OCI-LY7 (cell line): ENCODE measurements around the gene CYP8B1. TPM values are rescaled to one million over a fixed set of nuclear protein-coding genes. Genes with fewer than 3 reads are reported as not detected.

ENCODE experiments used
- BruUV-seq: library from RNA; stranded (reverse); fragments of 400-500 nt; replicated peaks from 2 replicates; lab custom pipeline; 2021; lab: Mats Ljungman, UMichigan
- CTCF ChIA-PET: fragments of 300-600 bp; sonication (Branson Sonifier 250); formaldehyde crosslinking; loops from one replicate; lab custom pipeline; 2022; ENCODE audit warnings: antibody characterized with exemption; ENCODE audit not compliant: unreplicated experiment; lab: Charles Lee
- POLR2A ChIA-PET: fragments of 300-600 bp; sonication (Branson Sonifier 250); formaldehyde crosslinking; loops from one replicate; lab custom pipeline; 2022; ENCODE audit warnings: antibody characterized with exemption; lab: Charles Lee
- DNase-seq: peaks from one replicate; pipeline ENCODE4 v3.0.0-alpha.2; 2015; ENCODE audit warnings: low spot score
- H2AFZ ChIP-seq: fragments of 200-600 bp; sonication (generic), shearing (Covaris generic); 2 replicates; pipeline ENCODE4 v1.6.1; 2014; ENCODE audit warnings: mild to moderate bottlenecking, antibody characterized with exemption, low read length, moderate library complexity
- H3K27ac ChIP-seq: fragments of 200-600 bp; sonication (generic); 2 replicates; pipeline ENCODE4 v1.5.1; 2014; ENCODE audit warnings: mixed run types, low read depth, mild to moderate bottlenecking, moderate library complexity, low read length, inconsistent platforms; ENCODE audit not compliant: poor library complexity, severe bottlenecking
- H3K36me3 ChIP-seq: fragments of 200-600 bp; sonication (generic); 2 replicates; pipeline ENCODE4 v1.6.1; 2014; ENCODE audit warnings: mild to moderate bottlenecking, antibody characterized with exemption, low read length, moderate library complexity, mixed read lengths; ENCODE audit not compliant: insufficient read depth
- H3K4me1 ChIP-seq: fragments of 200-600 bp; sonication (generic); 2 replicates; pipeline ENCODE4 v1.5.1; 2014; ENCODE audit warnings: mild to moderate bottlenecking, low read length; ENCODE audit not compliant: insufficient read depth, poor library complexity, severe bottlenecking
- H3K4me2 ChIP-seq: fragments of 200-600 bp; sonication (generic); 2 replicates; pipeline ENCODE4 v1.6.1; 2014; ENCODE audit warnings: mild to moderate bottlenecking, low read length
- H3K4me3 ChIP-seq: fragments of 200-600 bp; sonication (generic); 2 replicates; pipeline ENCODE4 v1.5.1; 2014; ENCODE audit warnings: mild to moderate bottlenecking, low read depth, low read length; ENCODE audit not compliant: poor library complexity, severe bottlenecking
- H3K79me2 ChIP-seq: fragments of 200-600 bp; sonication (generic); 2 replicates; pipeline ENCODE4 v1.6.1; 2016; ENCODE audit warnings: low read depth, mild to moderate bottlenecking, low read length, moderate library complexity, mixed read lengths; ENCODE audit not compliant: insufficient read depth
- H3K9me2 ChIP-seq: fragments of 200-600 bp; sonication (generic); 2 replicates; pipeline ENCODE4 v1.6.1; 2016; ENCODE audit warnings: mild to moderate bottlenecking, low read length, mixed read lengths; ENCODE audit not compliant: insufficient read depth
- H3K9me3 ChIP-seq: fragments of 200-600 bp; sonication (generic); 2 replicates; pipeline ENCODE4 v1.6.1; 2014; ENCODE audit warnings: mild to moderate bottlenecking, mixed run types, low read length, mixed read lengths
- H4K20me1 ChIP-seq: fragments of 200-600 bp; sonication (generic); 2 replicates; pipeline ENCODE4 v1.6.1; 2014; ENCODE audit warnings: mild to moderate bottlenecking, antibody characterized with exemption, low read length, moderate library complexity, mixed read lengths; ENCODE audit not compliant: insufficient read depth
- CTCF ChIP-seq: fragments of 200-600 bp; sonication (generic); conservative IDR thresholded peaks from 2 replicates; pipeline ENCODE4 v1.5.1; 2014; ENCODE audit warnings: mild to moderate bottlenecking, antibody characterized with exemption, low read length, moderate library complexity, mixed read lengths
- EZH2phosphoT487 ChIP-seq: fragments of 200-600 bp; sonication (generic); IDR thresholded peaks from 2 replicates; pipeline ENCODE4 v1.6.1; 2018; ENCODE audit warnings: low read depth, borderline replicate concordance, mild to moderate bottlenecking, mixed run types, antibody characterized with exemption, low read length, moderate library complexity, mixed read lengths
- intact Hi-C: fragments of 100-400 bp; cut with micrococcal nuclease; formaldehyde crosslinking; loops from one replicate; pipeline ENCODE4 v1.10.0; 2022; ENCODE audit not compliant: unreplicated experiment
- total RNA-seq, 2 experiments: library from RNA; depleted of rRNA in 1 of 2; stranded (reverse); fragments of >200 nt in 1 of 2; shearing (Covaris generic) in 1 of 2; gene quantifications; 2 replicates each; pipeline ENCODE4 v1.2.3, GENCODE V29; 2014 to 2022

Gene CYP8B1
- total RNA-seq, 2 experiments from 2014 or later: not detected

- no peak overlapping the region for H3K4me2 ChIP-seq
- intact Hi-C loops: no loop called here
- ChIA-PET CTCF (no interaction called here), POLR2A (no interaction called here)
- H3K27ac ChIP-seq: no peak overlapping the region
- no peaks in the 10 kb centered on the region for H4K20me1 ChIP-seq
- H3K4me3 ChIP-seq: no peak overlapping the region
- no peaks in the 10 kb centered on the region for H3K36me3 ChIP-seq
- H3K79me2 ChIP-seq: no peaks in the 10 kb centered on the region
- no peaks in the 10 kb centered on the region for H3K4me1 ChIP-seq
- H3K9me2 ChIP-seq: no peaks in the 10 kb centered on the region
- TF ChIP-seq CTCF (no peak), EZH2phosphoT487 (no peak)
- H3K9me3 ChIP-seq: no peaks in the 10 kb centered on the region
- no peak overlapping the region for H2AFZ ChIP-seq
- no peak for DNase-seq
- BruUV-seq: no TSS peak
These were observed 31.1 kb upstream of the CYP8B1 start for GRCh38 chr3:42906848-42907183.

GRCh38 chr3:42906070-42906847 lies 30.6 kb upstream of the CYP8B1 start, which contains the start of gene ZNF662:
TSS of gene ZNF662 (plus strand) at chr3:42906142. CDS start at chr3:42908115, 1,973 bp downstream.
- ChIA-PET CTCF (no interaction called here), POLR2A (no interaction called here)
- no peaks in the 10 kb centered on the region for H3K4me1 ChIP-seq
- no peak for TF ChIP-seq CTCF
- TF ChIP-seq EZH2phosphoT487: no peak
- no peaks in the 10 kb centered on the region for H3K36me3 ChIP-seq
- no peaks in the 10 kb centered on the region for H3K9me2 ChIP-seq
- no peak within 1 kb of the TSS for H3K4me3 ChIP-seq
- H3K79me2 ChIP-seq: no peaks in the 10 kb centered on the region
- H3K4me2 ChIP-seq: no peak within 1 kb of the TSS
- H4K20me1 ChIP-seq: no peaks in the 10 kb centered on the region
- no TSS peak for BruUV-seq
- no peak within 1 kb of the TSS for H3K27ac ChIP-seq
- no peak within 1 kb of the TSS for H2AFZ ChIP-seq
- no peak for DNase-seq
- no peaks in the 10 kb centered on the region for H3K9me3 ChIP-seq
- intact Hi-C loops: no loop called here

- no peaks in the 10 kb centered on the region for H3K9me3 ChIP-seq
- no peak overlapping the region for H3K4me2 ChIP-seq
- BruUV-seq: no TSS peak
- H4K20me1 ChIP-seq: no peaks in the 10 kb centered on the region
- no peak for DNase-seq
- no peak overlapping the region for H3K4me3 ChIP-seq
- CTCF ChIA-PET: no interaction called here
- no peak overlapping the region for H2AFZ ChIP-seq
- no peak overlapping the region for H3K27ac ChIP-seq
- TF ChIP-seq CTCF (no peak), EZH2phosphoT487 (no peak)
- no peaks in the 10 kb centered on the region for H3K4me1 ChIP-seq
- no peaks in the 10 kb centered on the region for H3K79me2 ChIP-seq
- no peaks in the 10 kb centered on the region for H3K36me3 ChIP-seq
- H3K9me2 ChIP-seq: no peaks in the 10 kb centered on the region
- intact Hi-C loops: no loop called here
- POLR2A ChIA-PET: no interaction called here
These were observed 30.0 kb upstream of the CYP8B1 start for GRCh38 chr3:42905740-42906069.
